KOPT-K1 (cell line): ENCODE measurements around the gene MGMT.

Experiments used
- H3K27ac ChIP-seq: fragments of 200-600 bp; sonication (generic); 2 replicates; pipeline ENCODE4 v1.5.1; 2016; ENCODE audit warnings: antibody characterized with exemption, mild to moderate bottlenecking, low read depth, low read length; ENCODE audit not compliant: poor library complexity, severe bottlenecking
- H3K36me3 ChIP-seq: fragments of 200-600 bp; sonication (generic); 2 replicates; pipeline ENCODE4 v1.5.1; 2017; ENCODE audit warnings: antibody characterized with exemption, mild to moderate bottlenecking, low read length, moderate library complexity; ENCODE audit not compliant: insufficient read depth
- H3K9me3 ChIP-seq: fragments of 200-600 bp; sonication (generic); 2 replicates; pipeline ENCODE4 v1.5.1; 2017; ENCODE audit warnings: antibody characterized with exemption, low read length, mild to moderate bottlenecking; ENCODE audit not compliant: insufficient read depth, poor library complexity, severe bottlenecking

The MGMT gene

GRCh38 chr10:129470103-129470851, 3.2 kb downstream of the MGMT start:
- Histone ChIP-seq H3K36me3 (peaks cover 14% of the 10 kb centered on the region; the same call in 1 of the 2 replicates), H3K9me3 (no peaks in the 10 kb centered on the region), H3K27ac (no peak overlapping the region)

- Histone ChIP-seq H3K36me3 (peaks cover 14% of the 10 kb centered on the region; the same call in 1 of the 2 replicates), H3K9me3 (no peaks in the 10 kb centered on the region), H3K27ac (peak overlapping the region; percentile 45)
Observed at GRCh38 chr10:129471447-129472175, 4.6 kb downstream of the MGMT start.

- H3K36me3 ChIP-seq, result peaks cover 14% of the 10 kb centered on the region; the same call in 1 of the 2 replicates
- no peak overlapping the region for H3K27ac ChIP-seq
- peaks cover 3% of the 10 kb centered on the region for H3K9me3 ChIP-seq
Observed at GRCh38 chr10:129472696-129473555, 5.9 kb downstream of the MGMT start.

- Histone ChIP-seq H3K36me3 (peaks cover 14% of the 10 kb centered on the region; the same call in 1 of the 2 replicates), H3K9me3 (peaks cover 6% of the 10 kb centered on the region), H3K27ac (no peak overlapping the region)
Observed at GRCh38 chr10:129474642-129475041, 7.6 kb downstream of the MGMT start.

GRCh38 chr10:129476431-129476830, 9.4 kb downstream of the MGMT start:
- H3K36me3 ChIP-seq, result peaks cover 4% of the 10 kb centered on the region; the same call in 1 of the 2 replicates
- peaks cover 21% of the 10 kb centered on the region for H3K9me3 ChIP-seq
- H3K27ac ChIP-seq, result no peak overlapping the region

- H3K9me3 ChIP-seq, result peaks cover 25% of the 10 kb centered on the region
- H3K36me3 ChIP-seq, result no peaks in the 10 kb centered on the region; the same call in 1 of the 2 replicates
- H3K27ac ChIP-seq, result no peak overlapping the region
Observed at GRCh38 chr10:129477051-129477450, 10.0 kb downstream of the MGMT start.

GRCh38 chr10:129481641-129482040, 14.6 kb downstream of the MGMT start:
- H3K27ac ChIP-seq, result no peak overlapping the region
- peaks cover 64% of the 10 kb centered on the region for H3K9me3 ChIP-seq
- H3K36me3 ChIP-seq, result no peaks in the 10 kb centered on the region

- Histone ChIP-seq H3K9me3 (peaks cover 69% of the 10 kb centered on the region), H3K27ac (no peak overlapping the region), H3K36me3 (no peaks in the 10 kb centered on the region)
Observed at GRCh38 chr10:129483430-129484010, 16.5 kb downstream of the MGMT start.

- no peak overlapping the region for H3K27ac ChIP-seq
- H3K36me3 ChIP-seq, result no peaks in the 10 kb centered on the region
- peaks cover 84% of the 10 kb centered on the region for H3K9me3 ChIP-seq
Observed at GRCh38 chr10:129486805-129487204, 19.8 kb downstream of the MGMT start.

GRCh38 chr10:129491123-129491734, 24.2 kb downstream of the MGMT start:
- Histone ChIP-seq H3K36me3 (no peaks in the 10 kb centered on the region; the same call in 1 of the 2 replicates), H3K9me3 (peaks cover 73% of the 10 kb centered on the region)

GRCh38 chr10:129494176-129494575, 27.1 kb downstream of the MGMT start:
- peaks cover 11% of the 10 kb centered on the region; the same call in 1 of the 2 replicates for H3K36me3 ChIP-seq
- H3K9me3 ChIP-seq, result peaks cover 73% of the 10 kb centered on the region
- no peak overlapping the region for H3K27ac ChIP-seq

More at GRCh38 chr10:129491123-129491734, 24.2 kb downstream of the MGMT start:
- H3K27ac ChIP-seq, result no peak overlapping the region

GRCh38 chr10:129494740-129495139, 27.7 kb downstream of the MGMT start:
- Histone ChIP-seq H3K9me3 (peaks cover 68% of the 10 kb centered on the region), H3K36me3 (peaks cover 11% of the 10 kb centered on the region; the same call in 1 of the 2 replicates), H3K27ac (no peak overlapping the region)

GRCh38 chr10:129495256-129495655, 28.2 kb downstream of the MGMT start:
- Histone ChIP-seq H3K36me3 (peaks cover 11% of the 10 kb centered on the region; the same call in 1 of the 2 replicates), H3K9me3 (peaks cover 62% of the 10 kb centered on the region), H3K27ac (no peak overlapping the region)

- Histone ChIP-seq H3K36me3 (peaks cover 11% of the 10 kb centered on the region; the same call in 1 of the 2 replicates), H3K27ac (no peak overlapping the region), H3K9me3 (peaks cover 59% of the 10 kb centered on the region)
Observed at GRCh38 chr10:129495698-129496097, 28.7 kb downstream of the MGMT start.
